MCF 10A (cell line): ENCODE data around the gene MYO10. TPM values are rescaled to one million over a fixed set of nuclear protein-coding genes. Genes with fewer than 3 reads are reported as not detected.

ENCODE experiments used
- BruUV-seq: library from RNA; stranded (reverse); fragments of 400-500 nt; replicated peaks from 2 replicates; lab custom pipeline; 2021; lab: Mats Ljungman, UMichigan
- CTCF ChIA-PET: fragments of 300-600 bp; sonication (Branson Sonifier 250); formaldehyde crosslinking; extraction: SDS; loops from one replicate; lab custom pipeline; 2021; ENCODE audit warnings: antibody characterized with exemption, inconsistent platforms; lab: Yijun Ruan, JAX
- POLR2A ChIA-PET: fragments of 300-600, 350-650 bp; sonication (Branson Sonifier 250); formaldehyde crosslinking; extraction: SDS; loops from one replicate; lab custom pipeline; 2020; ENCODE audit warnings: antibody characterized with exemption, inconsistent platforms; lab: Yijun Ruan, JAX
- DNase-seq: peaks from one replicate; pipeline ENCODE4 v3.0.0-alpha.2; 2018; ENCODE audit not compliant: unreplicated experiment
- H3K27ac Mint-ChIP-seq: one replicate; pipeline ENCODE4 v1.8.0; 2022; ENCODE audit warnings: mild to moderate bottlenecking, low read depth, mixed read lengths; ENCODE audit not compliant: unreplicated experiment
- H3K27me3 Mint-ChIP-seq: one replicate; pipeline ENCODE4 v1.8.0; 2022; ENCODE audit warnings: mixed read lengths; ENCODE audit not compliant: insufficient read depth, unreplicated experiment
- H3K36me3 Mint-ChIP-seq: one replicate; pipeline ENCODE4 v1.8.0; 2022; ENCODE audit warnings: mild to moderate bottlenecking, moderate library complexity, mixed read lengths; ENCODE audit not compliant: insufficient read depth, unreplicated experiment
- H3K4me1 Mint-ChIP-seq: one replicate; pipeline ENCODE4 v1.8.0; 2022; ENCODE audit warnings: mixed read lengths; ENCODE audit not compliant: insufficient read depth, unreplicated experiment
- H3K4me3 Mint-ChIP-seq: one replicate; pipeline ENCODE4 v1.8.0; 2022; ENCODE audit warnings: mild to moderate bottlenecking, moderate library complexity, mixed read lengths; ENCODE audit not compliant: unreplicated experiment
- H3K9me3 Mint-ChIP-seq: one replicate; pipeline ENCODE4 v1.8.0; 2022; ENCODE audit warnings: mixed read lengths; ENCODE audit not compliant: unreplicated experiment
- CTCF ChIP-seq: fragments of 200-600 bp; IDR thresholded peaks from one replicate; pipeline ENCODE4 v1.8.0; 2022; ENCODE audit warnings: antibody characterized with exemption, mild to moderate bottlenecking; ENCODE audit not compliant: unreplicated experiment
- intact Hi-C: fragments of 100-400 bp; cut with micrococcal nuclease; formaldehyde crosslinking; loops from 2 replicates; pipeline ENCODE4 v1.14.1; 2022
- total RNA-seq: library from RNA; stranded (reverse); gene quantifications from 2 replicates; pipeline ENCODE4 v1.2.3, GENCODE V29; 2022

MYO10 gene
- total RNA-seq, 1 experiment from 2014 or later = 35.7 TPM

DNA sequence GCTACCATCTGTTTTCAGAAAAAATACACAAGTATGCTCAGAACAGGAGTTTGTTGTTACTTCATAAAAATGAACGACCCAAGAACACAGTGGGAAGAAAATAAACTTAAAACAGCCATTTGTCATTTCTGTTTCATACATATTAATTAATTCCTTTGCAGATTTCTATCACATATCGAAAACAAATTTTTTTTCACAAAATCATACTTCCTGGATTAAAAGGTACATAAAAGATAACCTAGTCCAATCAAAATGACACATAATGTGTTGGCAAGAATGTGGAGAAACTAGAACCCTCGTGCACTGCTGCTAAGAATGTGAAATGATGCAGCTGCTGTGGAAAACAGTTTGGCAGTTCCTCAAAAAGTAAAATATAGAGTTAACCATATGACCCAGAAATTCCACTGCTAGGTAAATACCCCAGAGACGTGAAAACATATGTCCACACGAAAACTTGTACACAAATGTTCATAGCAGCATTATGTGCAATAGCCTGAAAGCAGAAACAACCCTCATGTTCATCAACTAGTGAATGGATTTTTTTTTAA is 46.0 kb downstream of the MYO10 start:
- TF ChIP-seq CTCF = no peak
- POLR2A ChIA-PET = interaction anchor here (1.0 to 1.2 kb wide), 2 partner anchors 26 to 43 kb away, joined by 3 read pairs; no protein-coding TSS in a partner anchor
- no peak for DNase-seq
- peaks cover 33% of the 10 kb centered on the region for H3K4me1 Mint-ChIP-seq
- H3K27ac Mint-ChIP-seq = peak overlapping the region; percentile 50
- intact Hi-C loops = no loop called here
- peaks cover 11% of the 10 kb centered on the region for H3K36me3 Mint-ChIP-seq
- CTCF ChIA-PET = interaction anchor here (0.8 kb wide), 1 partner anchor 12 kb away, joined by 3 read pairs; no protein-coding TSS in a partner anchor
- BruUV-seq = no TSS peak
- H3K9me3 Mint-ChIP-seq = no peaks in the 10 kb centered on the region
- no peaks in the 10 kb centered on the region for H3K27me3 Mint-ChIP-seq
- H3K4me3 Mint-ChIP-seq = no peak overlapping the region

- H3K4me3 Mint-ChIP-seq = peak overlapping the region; percentile 38
- POLR2A ChIA-PET = interaction anchor here (1.0 to 1.2 kb wide), 3 partner anchors 24 to 44 kb away, joined by 3 to 5 read pairs (median 3); no protein-coding TSS in a partner anchor
- H3K9me3 Mint-ChIP-seq = no peaks in the 10 kb centered on the region
- CTCF ChIA-PET = interaction anchor here (0.8 kb wide), 1 partner anchor 11 kb away, joined by 3 read pairs; no protein-coding TSS in a partner anchor
- peak overlapping the region; percentile 50 for H3K27ac Mint-ChIP-seq
- H3K27me3 Mint-ChIP-seq = no peaks in the 10 kb centered on the region
- peaks cover 11% of the 10 kb centered on the region for H3K36me3 Mint-ChIP-seq
- BruUV-seq = no TSS peak
- intact Hi-C loops = no loop called here
- peaks cover 27% of the 10 kb centered on the region for H3K4me1 Mint-ChIP-seq
- DNase-seq = peak; percentile 36
- no peak for TF ChIP-seq CTCF
These were observed 46.7 kb downstream of the MYO10 start for GRCh38 chr5:16889203-16889971.

- no peak overlapping the region for H3K4me3 Mint-ChIP-seq
- H3K4me1 Mint-ChIP-seq = peaks cover 20% of the 10 kb centered on the region
- peaks cover 5% of the 10 kb centered on the region for H3K36me3 Mint-ChIP-seq
- peak; percentile 85 for DNase-seq
- ChIA-PET CTCF (interaction anchor here (0.7 kb wide), 1 partner anchor 398 kb away, joined by 5 read pairs; no protein-coding TSS in a partner anchor), POLR2A (interaction anchor here (1.2 kb wide), 2 partner anchors 24 to 44 kb away, joined by 3 to 5 read pairs; no protein-coding TSS in a partner anchor)
- peak overlapping the region; percentile 50 for H3K27ac Mint-ChIP-seq
- BruUV-seq = no TSS peak
- no peaks in the 10 kb centered on the region for H3K9me3 Mint-ChIP-seq
- intact Hi-C loops = no loop called here
- TF ChIP-seq CTCF = no peak
- no peaks in the 10 kb centered on the region for H3K27me3 Mint-ChIP-seq
These were observed 47.4 kb downstream of the MYO10 start for GRCh38 chr5:16888694-16889124.
